Keratinocyte (primary cell): Measurements from ENCODE around the gene SKOR1. TPM values are rescaled to one million over a fixed set of nuclear protein-coding genes. Genes with fewer than 3 reads are reported as not detected.

Experiments
- DNase-seq: peaks from one replicate; pipeline ENCODE4 v3.0.0-alpha.2; 2011; ENCODE audit warnings: low read depth, missing footprints, low spot score
- FAIRE-seq: peaks from 2 replicates; lab custom pipeline; 2011; peaks lifted over from hg19 to GRCh38; lab: Jason Lieb, UNC
- H2AFZ ChIP-seq: 2 replicates; pipeline ENCODE4 v1.6.0; 2012; ENCODE audit warnings: low read length, control low read depth, inconsistent platforms; ENCODE audit not compliant: control insufficient read depth
- H3K27ac ChIP-seq: 2 replicates; pipeline ENCODE4 v1.5.1; 2011; ENCODE audit warnings: low read length; ENCODE audit not compliant: control insufficient read depth, insufficient read depth
- H3K27me3 ChIP-seq: 3 replicates; pipeline ENCODE4 v1.6.0; 2011; ENCODE audit warnings: low read length; ENCODE audit not compliant: control insufficient read depth, insufficient read depth; ENCODE audit errors: extremely low read depth
- H3K36me3 ChIP-seq, 2 experiments: 2 replicates in 1 of 2; 3 replicates in 1 of 2; pipeline ENCODE4 v1.5.1; 2011; ENCODE audit warnings: low read length in 2 of 2, mild to moderate bottlenecking in 1 of 2; ENCODE audit not compliant: control insufficient read depth in 2 of 2, insufficient read depth in 2 of 2; ENCODE audit errors: extremely low read depth in 1 of 2
- H3K4me1 ChIP-seq: 3 replicates; pipeline ENCODE4 v1.5.1; 2011; ENCODE audit warnings: low read length; ENCODE audit not compliant: control insufficient read depth, insufficient read depth; ENCODE audit errors: extremely low read depth
- H3K4me2 ChIP-seq: 3 replicates; pipeline ENCODE4 v1.6.0; 2011; ENCODE audit warnings: low read depth, low read length; ENCODE audit not compliant: control insufficient read depth, insufficient read depth; ENCODE audit errors: extremely low read depth
- H3K4me3 ChIP-seq, 3 experiments: fragments of 200-600 bp in 1 of 3; sonication (generic) in 1 of 3; 2 replicates in 2 of 3; 3 replicates in 1 of 3; pipeline ENCODE4 v1.5.1; 2011 to 2016; ENCODE audit warnings: low read length in 3 of 3, mild to moderate bottlenecking in 3 of 3, control low read depth in 2 of 3, inconsistent platforms in 1 of 3, low read depth in 1 of 3, mixed read lengths in 1 of 3, mixed run types in 1 of 3, moderate library complexity in 1 of 3; ENCODE audit not compliant: control insufficient read depth in 2 of 3, insufficient read depth in 2 of 3; ENCODE audit errors: extremely low read depth in 1 of 3
- H3K79me2 ChIP-seq: 2 replicates; pipeline ENCODE4 v1.6.0; 2012; ENCODE audit warnings: low read length; ENCODE audit not compliant: control insufficient read depth, insufficient read depth
- H3K9ac ChIP-seq: 3 replicates; pipeline ENCODE4 v1.6.0; 2011; ENCODE audit warnings: low read length; ENCODE audit not compliant: control insufficient read depth, insufficient read depth; ENCODE audit errors: extremely low read depth
- H3K9me1 ChIP-seq: 3 replicates; pipeline ENCODE4 v1.6.0; 2011; ENCODE audit warnings: low read length; ENCODE audit not compliant: control insufficient read depth, insufficient read depth; ENCODE audit errors: extremely low read depth
- H3K9me3 ChIP-seq: 2 replicates; pipeline ENCODE4 v1.5.1; 2012; ENCODE audit warnings: low read depth, low read length; ENCODE audit not compliant: control insufficient read depth
- H4K20me1 ChIP-seq: 3 replicates; pipeline ENCODE4 v1.6.0; 2011; ENCODE audit warnings: low read length; ENCODE audit not compliant: control insufficient read depth, insufficient read depth; ENCODE audit errors: extremely low read depth
- EZH2 ChIP-seq: IDR thresholded peaks from one replicate; pipeline ENCODE4 v1.6.1; 2012; ENCODE audit warnings: inconsistent platforms, mild to moderate bottlenecking, low read length, moderate library complexity
- dilution Hi-C: fragments of 300-500 bp; cut with MboI; formaldehyde crosslinking; loops from one replicate; pipeline ENCODE4 v1.7.0; 2020; ENCODE audit warnings: low sequenced_read_pairs; ENCODE audit not compliant: extremely low pct_ligation_motif_present
- polyA plus RNA-seq, 5 experiments: library from polyadenylated mRNA; depleted of rRNA in 3 of 5; stranded (reverse) in 3 of 5; stranded (forward) in 1 of 5; unstranded in 1 of 5; fragments of >200 nt; gene quantifications; 1 replicate in 1 of 5; 2 replicates in 3 of 5; 3 replicates in 1 of 5; pipeline versions ENCODE4 v1.2.1 to v1.2.3, GENCODE V29; 2011 to 2012; ENCODE audit warnings: missing spikeins in 2 of 5, low read depth in 1 of 5, low replicate concordance in 1 of 5
- TF ChIP-seq, protein P1 (sequence below), 3 experiments: IDR thresholded peaks in 1 of 3; conservative IDR thresholded peaks in 1 of 3; optimal IDR thresholded peaks in 1 of 3; 2 replicates in 2 of 3; 3 replicates in 1 of 3; pipeline versions ENCODE3 to v1.5.1; 2011; ENCODE audit warnings: low read length in 3 of 3, mild to moderate bottlenecking in 3 of 3, moderate library complexity in 2 of 3, control low read depth in 1 of 3, inconsistent platforms in 1 of 3; ENCODE audit not compliant: insufficient read depth in 2 of 3; ENCODE audit errors: extremely low read depth in 1 of 3

SKOR1 gene
- polyA plus RNA-seq, 1 donor (not counting 4 experiments of a cell fraction or from before 2014, with no cell fraction given), result 0.03 TPM

DNA sequence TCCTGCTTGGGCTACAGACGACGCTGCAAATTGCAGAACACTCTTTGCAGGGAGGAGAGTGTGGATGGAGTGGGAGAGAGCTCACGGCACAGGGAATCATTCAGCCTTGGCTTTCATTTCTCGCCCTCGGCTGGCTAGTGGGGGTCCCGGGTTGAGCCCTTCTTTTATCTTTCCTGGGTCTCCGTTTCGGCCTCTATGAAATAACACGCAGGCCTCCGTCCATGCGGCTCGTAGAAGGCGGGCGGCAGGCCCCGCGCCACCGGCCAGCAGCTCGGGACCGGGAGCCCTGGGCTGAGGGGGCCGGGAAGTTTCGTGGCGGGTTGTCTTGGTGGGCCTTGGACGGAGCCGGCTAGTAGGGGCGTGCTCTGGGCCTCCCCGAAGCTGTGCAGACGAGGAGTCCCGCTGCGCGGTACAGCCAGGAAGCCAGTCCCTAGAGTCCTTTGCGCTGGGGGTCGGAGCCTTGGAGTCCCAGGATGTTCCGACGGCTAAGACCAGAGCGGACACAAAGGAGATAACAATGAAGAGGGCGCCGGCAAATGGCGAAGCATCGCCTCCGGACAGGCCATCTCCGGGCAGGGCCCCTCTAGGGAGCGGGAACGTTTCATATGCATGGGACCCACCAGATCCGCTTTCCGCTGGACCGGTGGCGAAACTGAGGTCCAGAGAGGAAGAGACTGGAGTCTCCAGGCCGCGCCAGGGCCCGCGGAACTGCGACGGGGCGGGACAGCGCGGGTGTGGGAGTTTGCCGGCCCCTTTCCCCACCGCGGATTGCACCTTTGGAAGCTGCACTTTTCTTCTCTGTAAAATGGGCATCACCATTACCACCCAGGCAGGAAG is 10.2 kb downstream of the SKOR1 start:
- Histone ChIP-seq H3K36me3 (no peaks in the 10 kb centered on the region), H3K4me3 (peak overlapping the region in 2 of 3 experiments; percentile 43 to 71), H3K9me1 (no peaks in the 10 kb centered on the region), H3K4me1 (peaks cover 24% of the 10 kb centered on the region), H4K20me1 (no peaks in the 10 kb centered on the region), H3K4me2 (peak overlapping the region; percentile 83), H3K27me3 (peaks cover 56% of the 10 kb centered on the region), H3K9me3 (no peaks in the 10 kb centered on the region), H2AFZ (peak overlapping the region; percentile 47), H3K79me2 (no peaks in the 10 kb centered on the region), H3K9ac (peak overlapping the region; percentile 38), H3K27ac (no peak overlapping the region)
- peak; percentile 98 for TF ChIP-seq EZH2
- TF ChIP-seq, protein P1, sequence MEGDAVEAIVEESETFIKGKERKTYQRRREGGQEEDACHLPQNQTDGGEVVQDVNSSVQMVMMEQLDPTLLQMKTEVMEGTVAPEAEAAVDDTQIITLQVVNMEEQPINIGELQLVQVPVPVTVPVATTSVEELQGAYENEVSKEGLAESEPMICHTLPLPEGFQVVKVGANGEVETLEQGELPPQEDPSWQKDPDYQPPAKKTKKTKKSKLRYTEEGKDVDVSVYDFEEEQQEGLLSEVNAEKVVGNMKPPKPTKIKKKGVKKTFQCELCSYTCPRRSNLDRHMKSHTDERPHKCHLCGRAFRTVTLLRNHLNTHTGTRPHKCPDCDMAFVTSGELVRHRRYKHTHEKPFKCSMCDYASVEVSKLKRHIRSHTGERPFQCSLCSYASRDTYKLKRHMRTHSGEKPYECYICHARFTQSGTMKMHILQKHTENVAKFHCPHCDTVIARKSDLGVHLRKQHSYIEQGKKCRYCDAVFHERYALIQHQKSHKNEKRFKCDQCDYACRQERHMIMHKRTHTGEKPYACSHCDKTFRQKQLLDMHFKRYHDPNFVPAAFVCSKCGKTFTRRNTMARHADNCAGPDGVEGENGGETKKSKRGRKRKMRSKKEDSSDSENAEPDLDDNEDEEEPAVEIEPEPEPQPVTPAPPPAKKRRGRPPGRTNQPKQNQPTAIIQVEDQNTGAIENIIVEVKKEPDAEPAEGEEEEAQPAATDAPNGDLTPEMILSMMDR (optimal IDR thresholded peaks at IDR 0.05 in 1 of 3, IDR thresholded peaks at IDR 0.05 in 1 of 3, conservative IDR thresholded peaks at IDR 0.05 in 1 of 3; ENCODE audit: extremely low read depth in 1 of 3, insufficient read depth in 2 of 3, low read length in 3 of 3), result no peak
- no peak for FAIRE-seq
- no peak for DNase-seq
- dilution Hi-C loops, result no loop called here

DNA sequence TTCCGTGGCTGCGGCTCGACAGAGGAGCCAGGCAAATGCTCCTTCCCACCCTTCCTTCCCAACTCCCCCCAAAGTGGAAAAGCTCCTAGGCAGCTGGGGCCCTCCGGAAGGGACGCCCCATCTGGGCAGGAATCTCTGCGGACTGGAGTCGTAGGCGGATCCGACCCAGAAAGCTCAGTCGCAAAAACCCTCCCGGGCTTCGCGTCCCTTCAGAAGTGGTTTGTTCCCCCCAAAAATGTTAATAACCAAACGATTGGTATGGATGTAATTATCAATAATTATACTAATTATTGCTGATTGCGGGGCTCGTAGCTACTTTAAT is 10.8 kb downstream of the SKOR1 start:
- TF ChIP-seq EZH2, result no peak
- TF ChIP-seq, protein P1 (optimal IDR thresholded peaks at IDR 0.05 in 1 of 3, IDR thresholded peaks at IDR 0.05 in 1 of 3, conservative IDR thresholded peaks at IDR 0.05 in 1 of 3; ENCODE audit: extremely low read depth in 1 of 3, insufficient read depth in 2 of 3, low read length in 3 of 3), result no peak
- H3K79me2 ChIP-seq, result no peaks in the 10 kb centered on the region
- H3K27ac ChIP-seq, result no peak overlapping the region
- peak overlapping the region in 2 of 3 experiments; percentile 43 to 71 for H3K4me3 ChIP-seq
- H2AFZ ChIP-seq, result peak overlapping the region; percentile 47
- dilution Hi-C loops, result no loop called here
- H4K20me1 ChIP-seq, result no peaks in the 10 kb centered on the region
- peak overlapping the region; percentile 38 for H3K9ac ChIP-seq
- peaks cover 26% of the 10 kb centered on the region for H3K4me1 ChIP-seq
- DNase-seq (no peak), FAIRE-seq (no peak)
- no peaks in the 10 kb centered on the region for H3K9me1 ChIP-seq
- peak overlapping the region; percentile 83 for H3K4me2 ChIP-seq
- peaks cover 50% of the 10 kb centered on the region for H3K27me3 ChIP-seq
- no peaks in the 10 kb centered on the region for H3K9me3 ChIP-seq
- no peaks in the 10 kb centered on the region for H3K36me3 ChIP-seq
